ENCODE measurements around the gene TENM4. TPM values are rescaled to one million over a fixed set of nuclear protein-coding genes. Genes with fewer than 3 reads are reported as not detected.

Gene TENM4
- polyA plus RNA-seq, 1 donor from 2014 or later: 16.8 TPM

DNA sequence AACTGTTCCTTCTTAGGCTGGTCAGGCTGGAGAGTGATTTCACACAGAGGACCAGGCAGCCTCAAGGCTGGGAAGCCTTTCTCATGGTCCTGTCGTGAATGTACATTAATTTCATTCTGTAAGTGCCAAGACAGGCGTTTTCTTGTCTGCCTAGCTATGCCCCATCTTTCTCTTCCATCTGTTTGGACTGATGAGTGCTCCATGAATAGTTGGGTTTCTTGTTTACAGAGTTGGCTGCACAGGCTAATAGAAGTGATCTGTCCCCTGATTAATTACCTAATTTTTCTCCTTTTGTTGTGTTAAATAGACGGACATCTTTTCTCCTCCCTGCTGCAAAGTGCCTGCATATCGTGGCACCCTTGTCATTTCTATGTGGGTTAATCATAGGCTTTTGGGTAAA, 730.4 kb downstream of the TENM4 start:
- Histone ChIP-seq H4K20me1 (ENCODE audit: insufficient read depth) (no peaks in the 10 kb centered on the region), H3K27ac (ENCODE audit: low read length) (no peak overlapping the region), H3K36me3 (ENCODE audit: insufficient read depth, low read length) (peaks cover 16% of the 10 kb centered on the region), H3K9ac (ENCODE audit: low read length) (no peak overlapping the region), H3K4me2 (ENCODE audit: low read length) (no peak overlapping the region), H3K4me3 (ENCODE audit: low read length) (no peak overlapping the region), H3K9me2 (ENCODE audit: insufficient read depth, low read length) (no peaks in the 10 kb centered on the region), H2AFZ (ENCODE audit: low read depth, low read length) (no peak overlapping the region), H3F3A (ENCODE audit: insufficient read depth, low read length, poor library complexity, severe bottlenecking) (no peaks in the 10 kb centered on the region), H3K27me3 (ENCODE audit: insufficient read depth, low read depth, low read length) (no peaks in the 10 kb centered on the region), H3K79me2 (replicated peaks; ENCODE audit: insufficient read depth, low read length) (no peaks in the 10 kb centered on the region), H3K9me3 (ENCODE audit: low read length) (no peaks in the 10 kb centered on the region)
- TF ChIP-seq RAD21 (conservative IDR thresholded peaks at IDR 0.05): no peak
- TF ChIP-seq SMC3 (conservative IDR thresholded peaks at IDR 0.05; ENCODE audit: poor library complexity): no peak
- no peak for TF ChIP-seq CTCF (IDR thresholded peaks at IDR 0.05; ENCODE audit: poor library complexity, severe bottlenecking)
- TF ChIP-seq MXI1 (conservative IDR thresholded peaks at IDR 0.05; ENCODE audit: poor library complexity, severe bottlenecking): no peak
- TF ChIP-seq EZH2 (IDR thresholded peaks at IDR 0.05; ENCODE audit: borderline replicate concordance, insufficient read depth, low read length, poor library complexity, severe bottlenecking): no peak
- TF ChIP-seq POLR2AphosphoS5 (IDR thresholded peaks at IDR 0.05): no peak
- TF ChIP-seq, protein P1, sequence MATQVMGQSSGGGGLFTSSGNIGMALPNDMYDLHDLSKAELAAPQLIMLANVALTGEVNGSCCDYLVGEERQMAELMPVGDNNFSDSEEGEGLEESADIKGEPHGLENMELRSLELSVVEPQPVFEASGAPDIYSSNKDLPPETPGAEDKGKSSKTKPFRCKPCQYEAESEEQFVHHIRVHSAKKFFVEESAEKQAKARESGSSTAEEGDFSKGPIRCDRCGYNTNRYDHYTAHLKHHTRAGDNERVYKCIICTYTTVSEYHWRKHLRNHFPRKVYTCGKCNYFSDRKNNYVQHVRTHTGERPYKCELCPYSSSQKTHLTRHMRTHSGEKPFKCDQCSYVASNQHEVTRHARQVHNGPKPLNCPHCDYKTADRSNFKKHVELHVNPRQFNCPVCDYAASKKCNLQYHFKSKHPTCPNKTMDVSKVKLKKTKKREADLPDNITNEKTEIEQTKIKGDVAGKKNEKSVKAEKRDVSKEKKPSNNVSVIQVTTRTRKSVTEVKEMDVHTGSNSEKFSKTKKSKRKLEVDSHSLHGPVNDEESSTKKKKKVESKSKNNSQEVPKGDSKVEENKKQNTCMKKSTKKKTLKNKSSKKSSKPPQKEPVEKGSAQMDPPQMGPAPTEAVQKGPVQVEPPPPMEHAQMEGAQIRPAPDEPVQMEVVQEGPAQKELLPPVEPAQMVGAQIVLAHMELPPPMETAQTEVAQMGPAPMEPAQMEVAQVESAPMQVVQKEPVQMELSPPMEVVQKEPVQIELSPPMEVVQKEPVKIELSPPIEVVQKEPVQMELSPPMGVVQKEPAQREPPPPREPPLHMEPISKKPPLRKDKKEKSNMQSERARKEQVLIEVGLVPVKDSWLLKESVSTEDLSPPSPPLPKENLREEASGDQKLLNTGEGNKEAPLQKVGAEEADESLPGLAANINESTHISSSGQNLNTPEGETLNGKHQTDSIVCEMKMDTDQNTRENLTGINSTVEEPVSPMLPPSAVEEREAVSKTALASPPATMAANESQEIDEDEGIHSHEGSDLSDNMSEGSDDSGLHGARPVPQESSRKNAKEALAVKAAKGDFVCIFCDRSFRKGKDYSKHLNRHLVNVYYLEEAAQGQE (IDR thresholded peaks at IDR 0.05; ENCODE audit: borderline replicate concordance): no peak
- no peak for TF ChIP-seq EP300 (conservative IDR thresholded peaks at IDR 0.05; ENCODE audit: poor library complexity, severe bottlenecking)
- TF ChIP-seq TAF1 (IDR thresholded peaks at IDR 0.05; ENCODE audit: low read depth): no peak

DNA sequence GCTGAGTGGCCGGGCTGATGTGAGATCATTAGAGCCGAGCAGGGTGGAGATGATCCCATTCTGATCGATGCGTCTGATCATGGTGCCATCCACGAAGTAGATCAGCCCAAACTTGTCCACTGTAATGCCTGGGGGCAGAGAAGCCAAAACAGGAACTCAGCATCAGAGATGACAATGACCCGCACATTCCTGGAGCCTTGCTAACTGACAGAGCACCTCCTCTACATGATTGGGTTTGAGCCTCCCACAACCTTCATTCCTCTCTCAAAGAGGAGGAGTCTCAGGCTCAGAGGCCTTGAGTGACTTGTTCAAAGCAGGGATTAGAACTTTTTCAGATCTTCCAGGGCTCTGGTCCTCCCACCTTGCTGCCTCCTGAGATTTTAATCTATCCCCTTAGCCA, 732.4 kb downstream of the TENM4 start:
- Histone ChIP-seq H2AFZ (ENCODE audit: low read depth, low read length) (no peak overlapping the region), H3K27me3 (ENCODE audit: insufficient read depth, low read depth, low read length) (no peaks in the 10 kb centered on the region), H3K9me3 (ENCODE audit: low read length) (no peaks in the 10 kb centered on the region), H3K9me2 (ENCODE audit: insufficient read depth, low read length) (no peaks in the 10 kb centered on the region), H3K36me3 (ENCODE audit: insufficient read depth, low read length) (peaks cover 21% of the 10 kb centered on the region), H3K79me2 (replicated peaks; ENCODE audit: insufficient read depth, low read length) (no peaks in the 10 kb centered on the region), H3K9ac (ENCODE audit: low read length) (no peak overlapping the region), H4K20me1 (ENCODE audit: insufficient read depth) (no peaks in the 10 kb centered on the region), H3K4me2 (ENCODE audit: low read length) (no peak overlapping the region), H3F3A (ENCODE audit: insufficient read depth, low read length, poor library complexity, severe bottlenecking) (no peaks in the 10 kb centered on the region), H3K4me3 (ENCODE audit: low read length) (no peak overlapping the region), H3K27ac (ENCODE audit: low read length) (no peak overlapping the region)
- TF ChIP-seq POLR2AphosphoS5 (IDR thresholded peaks at IDR 0.05) (no peak), TAF1 (IDR thresholded peaks at IDR 0.05; ENCODE audit: low read depth) (no peak), EZH2 (IDR thresholded peaks at IDR 0.05; ENCODE audit: borderline replicate concordance, insufficient read depth, low read length, poor library complexity, severe bottlenecking) (no peak), MXI1 (conservative IDR thresholded peaks at IDR 0.05; ENCODE audit: poor library complexity, severe bottlenecking) (no peak), EP300 (conservative IDR thresholded peaks at IDR 0.05; ENCODE audit: poor library complexity, severe bottlenecking) (no peak), SMC3 (conservative IDR thresholded peaks at IDR 0.05; ENCODE audit: poor library complexity) (no peak), RAD21 (conservative IDR thresholded peaks at IDR 0.05) (no peak), CTCF (IDR thresholded peaks at IDR 0.05; ENCODE audit: poor library complexity, severe bottlenecking) (no peak)
- TF ChIP-seq, protein P1 (IDR thresholded peaks at IDR 0.05; ENCODE audit: borderline replicate concordance): no peak
